Karpas-422 (cell line): ENCODE results near the gene SCFD2. TPM values are rescaled to one million over a fixed set of nuclear protein-coding genes. Genes with fewer than 3 reads are reported as not detected.

Experiments
- DNase-seq: peaks from one replicate; pipeline ENCODE4 v3.0.0-alpha.2; 2015
- H2AFZ ChIP-seq: fragments of 200-600 bp; sonication (generic); 2 replicates; pipeline ENCODE4 v1.6.1; 2014; ENCODE audit warnings: antibody characterized with exemption, low read length, mixed read lengths
- H3K27ac ChIP-seq: fragments of 200-600 bp; sonication (generic); 2 replicates; pipeline ENCODE4 v1.5.1; 2014; ENCODE audit warnings: mild to moderate bottlenecking, low read length, moderate library complexity
- H3K27me3 ChIP-seq: fragments of 200-600 bp; sonication (generic); 2 replicates; pipeline ENCODE4 v1.6.1; 2014; ENCODE audit warnings: low read length, mixed read lengths
- H3K36me3 ChIP-seq: fragments of 200-600 bp; sonication (generic); 2 replicates; pipeline ENCODE4 v1.6.1; 2014; ENCODE audit warnings: low read length, mixed read lengths; ENCODE audit not compliant: insufficient read depth
- H3K4me1 ChIP-seq: fragments of 200-600 bp; sonication (generic); 2 replicates; pipeline ENCODE4 v1.6.1; 2014; ENCODE audit warnings: mild to moderate bottlenecking, low read length, mixed read lengths
- H3K4me2 ChIP-seq: fragments of 200-600 bp; sonication (generic); 2 replicates; pipeline ENCODE4 v1.6.1; 2014; ENCODE audit warnings: low read length, low read depth, mild to moderate bottlenecking; ENCODE audit not compliant: poor library complexity, severe bottlenecking
- H3K4me3 ChIP-seq: fragments of 200-600 bp; sonication (generic); 2 replicates; pipeline ENCODE4 v1.5.1; 2014; ENCODE audit warnings: mild to moderate bottlenecking, antibody characterized with exemption, low read length, mixed read lengths
- H3K79me2 ChIP-seq: fragments of 200-600 bp; sonication (generic); 2 replicates; pipeline ENCODE4 v1.6.1; 2014; ENCODE audit warnings: mild to moderate bottlenecking, low read length, mixed read lengths
- H3K9ac ChIP-seq: fragments of 200-600 bp; sonication (generic); 2 replicates; pipeline ENCODE4 v1.6.0; 2014; ENCODE audit warnings: low read length
- H3K9me2 ChIP-seq: fragments of 200-600 bp; sonication (generic), shearing (Covaris generic); replicated peaks from 2 replicates; pipeline ENCODE4 v1.6.0; 2014; ENCODE audit warnings: mild to moderate bottlenecking, low read length, moderate library complexity; ENCODE audit not compliant: insufficient read depth
- H3K9me3 ChIP-seq: fragments of 300-700, 200-600 bp; sonication (generic); 2 replicates; pipeline ENCODE4 v1.6.1; 2014; ENCODE audit warnings: low read length, mixed read lengths
- H4K20me1 ChIP-seq: fragments of 200-600 bp; sonication (generic); 2 replicates; pipeline ENCODE4 v1.6.1; 2014; ENCODE audit warnings: mild to moderate bottlenecking, antibody characterized with exemption, low read length, low read depth; ENCODE audit not compliant: insufficient read depth
- total RNA-seq: library from RNA; depleted of rRNA; stranded (reverse); fragments of >200 nt; shearing (Covaris generic); gene quantifications from 2 replicates; pipeline ENCODE4 v1.2.3, GENCODE V29; 2014; ENCODE audit warnings: low replicate concordance

The SCFD2 gene
- total RNA-seq, 1 experiment from 2014 or later: 28.5 TPM

- H3K27ac ChIP-seq: no peak overlapping the region
- no peaks in the 10 kb centered on the region for H3K27me3 ChIP-seq
- no peaks in the 10 kb centered on the region for H3K36me3 ChIP-seq
- 0 out of 2 replicates have a peak, but pooled peaks cover 8% of the 10 kb centered on the region for H4K20me1 ChIP-seq
- no peak overlapping the region for H2AFZ ChIP-seq
- DNase-seq: no peak
- H3K9ac ChIP-seq: no peak overlapping the region
- no peaks in the 10 kb centered on the region for H3K9me3 ChIP-seq
- H3K79me2 ChIP-seq: no peaks in the 10 kb centered on the region
- H3K4me2 ChIP-seq: no peak overlapping the region
- no peak overlapping the region for H3K4me3 ChIP-seq
- peaks cover 9% of the 10 kb centered on the region for H3K4me1 ChIP-seq
- no peaks in the 10 kb centered on the region for H3K9me2 ChIP-seq
These were observed 388.6 kb downstream of the SCFD2 start for GRCh38 chr4:52977252-52977651.

- H3K27me3 ChIP-seq: no peaks in the 10 kb centered on the region
- no peaks in the 10 kb centered on the region for H3K9me2 ChIP-seq
- H3K36me3 ChIP-seq: no peaks in the 10 kb centered on the region
- H3K27ac ChIP-seq: no peak overlapping the region
- H3K79me2 ChIP-seq: no peaks in the 10 kb centered on the region
- peaks cover 9% of the 10 kb centered on the region for H3K4me1 ChIP-seq
- H3K9me3 ChIP-seq: no peaks in the 10 kb centered on the region
- no peak overlapping the region for H3K4me3 ChIP-seq
- no peak overlapping the region for H3K4me2 ChIP-seq
- H2AFZ ChIP-seq: no peak overlapping the region
- H3K9ac ChIP-seq: no peak overlapping the region
- 0 out of 2 replicates have a peak, but pooled peaks cover 3% of the 10 kb centered on the region for H4K20me1 ChIP-seq
- DNase-seq: no peak
These were observed 389.2 kb downstream of the SCFD2 start for GRCh38 chr4:52976523-52977230.

DNA sequence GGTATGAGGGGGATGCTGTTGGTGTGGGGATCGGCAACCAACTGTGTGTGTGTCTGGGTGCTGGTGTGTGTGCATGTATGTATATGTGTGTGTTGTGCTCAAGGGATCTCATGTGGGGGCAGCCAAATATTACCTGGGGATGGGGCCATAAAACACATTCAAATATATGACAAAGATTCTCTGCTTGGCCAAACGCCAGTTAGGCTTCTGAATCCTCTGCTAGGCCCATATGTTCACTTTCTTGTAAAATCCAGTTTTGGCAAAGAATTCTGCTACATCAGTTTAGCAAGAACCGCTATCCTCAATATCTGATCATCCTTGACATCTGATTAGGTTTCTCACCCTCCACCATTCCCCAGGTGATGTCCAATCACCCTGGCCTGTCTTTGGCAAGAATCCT is 397.2 kb downstream of the SCFD2 start:
- Histone ChIP-seq H3K27ac (no peak overlapping the region), H3K4me3 (no peak overlapping the region), H3K9ac (no peak overlapping the region), H4K20me1 (0 out of 2 replicates have a peak, but pooled peaks cover 4% of the 10 kb centered on the region), H3K4me1 (no peaks in the 10 kb centered on the region), H3K36me3 (no peaks in the 10 kb centered on the region), H3K9me2 (no peaks in the 10 kb centered on the region), H2AFZ (no peak overlapping the region), H3K79me2 (no peaks in the 10 kb centered on the region), H3K9me3 (no peaks in the 10 kb centered on the region), H3K27me3 (no peaks in the 10 kb centered on the region), H3K4me2 (no peak overlapping the region)
- DNase-seq: peak; percentile 23

DNA sequence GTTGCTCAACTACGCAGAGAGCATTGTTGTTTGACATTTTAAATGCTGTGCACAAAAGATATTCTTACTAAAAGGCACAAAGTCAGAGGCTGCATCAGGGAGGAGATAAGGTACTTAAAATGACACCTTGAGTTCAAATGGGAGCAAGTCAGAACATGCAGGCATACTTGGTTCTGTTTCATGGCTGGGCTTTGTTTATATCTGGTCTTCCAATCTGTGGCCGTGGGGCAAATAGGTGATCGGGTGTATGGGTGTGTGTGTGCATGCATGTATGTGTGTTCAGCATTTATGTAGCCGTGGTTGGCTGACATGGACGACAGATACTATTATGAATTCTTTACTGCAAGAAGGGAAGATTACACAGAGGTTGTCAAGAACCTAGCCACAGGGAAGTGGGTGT is 397.6 kb downstream of the SCFD2 start:
- H3K79me2 ChIP-seq: no peaks in the 10 kb centered on the region
- H3K36me3 ChIP-seq: no peaks in the 10 kb centered on the region
- peak; percentile 24 for DNase-seq
- 0 out of 2 replicates have a peak, but pooled peaks cover 4% of the 10 kb centered on the region for H4K20me1 ChIP-seq
- no peak overlapping the region for H2AFZ ChIP-seq
- no peaks in the 10 kb centered on the region for H3K9me3 ChIP-seq
- no peak overlapping the region for H3K4me2 ChIP-seq
- H3K4me3 ChIP-seq: no peak overlapping the region
- H3K9ac ChIP-seq: no peak overlapping the region
- no peaks in the 10 kb centered on the region for H3K4me1 ChIP-seq
- H3K27me3 ChIP-seq: no peaks in the 10 kb centered on the region
- no peaks in the 10 kb centered on the region for H3K9me2 ChIP-seq
- no peak overlapping the region for H3K27ac ChIP-seq

GRCh38 chr4:52966781-52967180 is 399.1 kb downstream of the SCFD2 start:
- Histone ChIP-seq H3K4me2 (no peak overlapping the region), H3K9ac (no peak overlapping the region), H3K4me1 (no peaks in the 10 kb centered on the region), H3K36me3 (no peaks in the 10 kb centered on the region), H3K9me2 (no peaks in the 10 kb centered on the region), H3K27me3 (no peaks in the 10 kb centered on the region), H3K79me2 (no peaks in the 10 kb centered on the region), H3K9me3 (no peaks in the 10 kb centered on the region), H3K4me3 (no peak overlapping the region), H4K20me1 (0 out of 2 replicates have a peak, but pooled peaks cover 4% of the 10 kb centered on the region), H2AFZ (no peak overlapping the region), H3K27ac (no peak overlapping the region)
- DNase-seq: peak; percentile 38

DNA sequence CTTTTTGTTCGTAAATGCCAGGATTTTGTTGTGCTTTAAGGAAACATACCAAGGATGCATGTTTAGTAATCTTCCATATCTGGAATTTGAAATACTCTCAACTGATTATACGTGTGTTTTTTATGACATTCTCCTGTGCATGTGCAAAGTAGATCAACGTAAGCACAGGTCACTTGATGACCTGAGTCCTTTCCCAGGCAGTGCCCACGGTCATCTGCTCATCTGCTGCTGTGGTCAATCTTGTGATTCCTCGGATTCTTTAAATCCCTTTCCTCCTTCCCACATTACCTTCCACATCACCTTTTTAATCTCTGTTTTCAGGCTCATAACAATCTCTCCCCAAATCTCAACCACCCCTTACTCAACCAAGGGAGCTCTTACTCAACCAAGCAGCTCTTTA is 399.7 kb downstream of the SCFD2 start:
- no peaks in the 10 kb centered on the region for H3K9me3 ChIP-seq
- no peak overlapping the region for H3K4me2 ChIP-seq
- H3K4me1 ChIP-seq: no peaks in the 10 kb centered on the region
- no peak overlapping the region for H3K9ac ChIP-seq
- DNase-seq: peak; percentile 2
- no peak overlapping the region for H2AFZ ChIP-seq
- H3K79me2 ChIP-seq: no peaks in the 10 kb centered on the region
- H3K4me3 ChIP-seq: no peak overlapping the region
- H3K9me2 ChIP-seq: no peaks in the 10 kb centered on the region
- H3K36me3 ChIP-seq: no peaks in the 10 kb centered on the region
- no peak overlapping the region for H3K27ac ChIP-seq
- H4K20me1 ChIP-seq: 0 out of 2 replicates have a peak, but pooled peaks cover 4% of the 10 kb centered on the region
- H3K27me3 ChIP-seq: no peaks in the 10 kb centered on the region

GRCh38 chr4:52964561-52965101 is 401.2 kb downstream of the SCFD2 start:
- no peak overlapping the region for H2AFZ ChIP-seq
- no peaks in the 10 kb centered on the region for H3K36me3 ChIP-seq
- H3K4me1 ChIP-seq: no peaks in the 10 kb centered on the region
- H3K27me3 ChIP-seq: no peaks in the 10 kb centered on the region
- no peaks in the 10 kb centered on the region for H3K9me3 ChIP-seq
- no peak overlapping the region for H3K4me2 ChIP-seq
- H3K79me2 ChIP-seq: no peaks in the 10 kb centered on the region
- H3K9ac ChIP-seq: no peak overlapping the region
- no peak overlapping the region for H3K4me3 ChIP-seq
- H3K9me2 ChIP-seq: no peaks in the 10 kb centered on the region
- DNase-seq: no peak
- 0 out of 2 replicates have a peak, but pooled peaks cover 4% of the 10 kb centered on the region for H4K20me1 ChIP-seq
- no peak overlapping the region for H3K27ac ChIP-seq

DNA sequence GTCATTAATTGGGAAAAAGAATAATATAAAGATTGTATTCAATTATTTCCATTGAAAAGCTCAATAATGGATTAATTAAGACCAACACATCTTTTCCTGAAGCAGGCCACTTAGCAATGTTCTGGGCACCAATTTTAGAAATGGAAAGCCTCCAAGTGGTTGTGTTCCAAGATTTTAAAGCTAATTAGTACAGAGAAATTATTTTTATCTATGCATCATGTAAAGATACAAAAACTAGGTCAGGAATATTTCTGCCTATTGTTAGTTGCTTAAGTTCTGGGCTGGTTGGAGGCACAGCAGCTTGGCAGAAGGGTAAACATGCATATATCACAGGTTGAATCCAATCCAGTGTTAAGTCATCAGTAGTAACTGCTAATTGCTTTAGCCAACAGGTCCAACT is 401.9 kb downstream of the SCFD2 start:
- Histone ChIP-seq H3K4me3 (no peak overlapping the region), H3K9me3 (no peaks in the 10 kb centered on the region), H3K27me3 (no peaks in the 10 kb centered on the region), H3K79me2 (no peaks in the 10 kb centered on the region), H3K9me2 (no peaks in the 10 kb centered on the region), H3K9ac (no peak overlapping the region), H2AFZ (no peak overlapping the region), H3K36me3 (no peaks in the 10 kb centered on the region), H3K4me2 (no peak overlapping the region), H3K4me1 (no peaks in the 10 kb centered on the region), H3K27ac (no peak overlapping the region), H4K20me1 (0 out of 2 replicates have a peak, but pooled peaks cover 2% of the 10 kb centered on the region)
- DNase-seq: no peak
